Activated T-helper 9 cell treated with anti-CD3 and anti-CD28 coated beads, Interleukin-2, amount 50 U/mL, for 16 hours (primary cell): ENCODE results near the gene EIF1.

Source experiments
- DNase-seq: peaks from one replicate; pipeline ENCODE4 v3.0.0-alpha.2; 2020; ENCODE audit warnings: low read depth

EIF1 gene

DNA sequence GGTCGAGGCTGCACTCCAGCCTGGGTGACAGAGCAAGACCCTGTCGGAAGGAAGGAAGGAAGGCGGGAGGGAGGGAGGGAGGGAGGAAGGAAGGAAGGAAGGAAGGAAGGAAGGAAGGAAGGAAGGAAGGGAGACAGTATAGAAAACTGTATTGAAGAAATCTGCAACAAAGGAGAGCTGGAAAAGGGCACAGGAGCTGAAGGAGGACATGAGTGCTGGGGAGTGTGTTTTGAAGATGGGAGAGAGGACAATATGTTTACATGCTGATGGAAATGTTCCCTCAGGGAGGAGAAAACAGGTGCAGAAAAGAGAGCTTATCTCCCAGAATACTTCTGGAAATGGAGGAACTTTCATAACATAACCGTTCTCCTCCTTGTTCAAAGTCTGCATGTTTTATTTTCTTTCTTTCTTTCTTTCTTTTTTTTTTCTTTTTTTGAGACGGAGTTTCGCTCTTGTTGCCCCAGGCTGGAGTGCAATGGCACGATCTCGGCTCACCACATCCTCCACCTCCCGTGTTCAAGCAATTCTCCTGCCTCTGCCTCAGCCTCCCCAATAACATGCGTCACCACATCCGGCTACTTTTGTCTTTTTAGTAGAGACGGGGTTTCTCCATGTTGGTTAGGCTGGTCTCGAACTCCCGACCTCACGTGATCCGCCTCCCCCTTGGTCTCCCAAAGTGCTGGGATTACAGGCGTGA lies 48.4 kb downstream of the EIF1 start:
- DNase-seq = no peak

- DNase-seq = no peak
Measured at GRCh38 chr17:41737680-41738023, 49.0 kb downstream of the EIF1 start.

DNA sequence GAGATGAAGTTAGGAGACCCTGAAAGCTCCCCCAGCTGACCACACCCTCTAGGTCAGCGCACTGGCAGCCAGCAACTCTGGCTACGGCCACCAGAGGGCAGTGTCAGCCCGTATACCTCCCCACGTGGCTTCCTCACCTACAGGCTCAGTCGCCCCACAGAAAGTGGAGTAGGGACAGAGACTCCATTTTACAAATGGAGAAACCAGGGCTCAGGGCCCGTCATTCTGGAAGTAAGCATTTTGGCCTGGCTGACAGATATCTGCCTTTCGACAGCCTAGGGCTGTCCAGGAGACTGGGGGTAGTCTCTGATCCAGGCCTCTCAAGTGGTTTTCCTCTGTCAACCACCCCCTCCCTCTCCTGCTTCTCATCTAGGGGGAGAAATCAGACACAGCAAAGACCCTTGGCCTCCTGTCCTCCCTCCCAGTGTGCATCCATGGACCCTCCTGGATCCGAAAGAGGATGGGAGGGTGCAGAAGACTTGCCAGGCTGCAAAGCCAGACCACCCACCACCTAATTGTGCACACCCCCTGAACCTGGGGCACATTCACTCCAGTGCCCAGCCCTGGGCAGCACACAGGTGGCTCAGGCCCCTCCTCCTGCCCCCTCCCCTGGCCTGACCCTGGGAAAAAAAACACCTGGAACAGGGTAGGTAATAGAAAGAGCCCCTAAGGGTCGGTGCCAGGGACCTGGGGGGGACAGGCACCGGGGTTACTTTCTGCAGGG lies 49.6 kb downstream of the EIF1 start:
- DNase-seq = peak; percentile 71

- DNase-seq = no peak
Measured at GRCh38 chr17:41738801-41739112, 50.1 kb downstream of the EIF1 start.

GRCh38 chr17:41739661-41740352 lies 51.1 kb downstream of the EIF1 start:
- no peak for DNase-seq

- DNase-seq = no peak
Measured at GRCh38 chr17:41740506-41740905, 51.8 kb downstream of the EIF1 start.

DNA sequence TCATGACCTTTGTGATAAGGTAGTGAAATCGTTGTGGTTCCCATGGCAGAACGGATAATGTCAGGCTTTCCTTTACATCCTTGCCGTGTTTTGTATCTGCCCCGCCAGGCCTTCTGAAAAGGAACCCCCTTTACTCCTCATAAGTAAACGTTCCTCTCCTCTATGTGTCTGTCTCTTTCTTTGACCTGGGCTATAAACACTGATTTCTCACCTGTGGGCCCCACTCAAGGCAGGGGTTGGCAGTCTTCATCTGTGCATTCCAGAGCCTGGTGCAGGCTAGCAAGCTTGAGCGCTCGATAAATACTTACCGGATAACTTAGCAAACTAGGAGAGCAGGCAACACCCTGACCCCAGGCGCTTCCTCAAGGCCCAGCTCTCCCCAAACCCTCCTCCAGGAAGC lies 53.0 kb downstream of the EIF1 start:
- DNase-seq = no peak
